Neural cell (in vitro differentiated cells): ENCODE results near the gene SYCE3. TPM values are rescaled to one million over a fixed set of nuclear protein-coding genes. Genes with fewer than 3 reads are reported as not detected.

Source experiments
- H2AFZ ChIP-seq: fragments of 200-600, 300-800 bp; sonication (generic), shearing (Covaris generic); 2 replicates; pipeline ENCODE4 v1.6.0; 2014; ENCODE audit warnings: low read depth, mild to moderate bottlenecking, antibody characterized with exemption, low read length, moderate library complexity
- H3F3A ChIP-seq: fragments of 200-600 bp; shearing (Covaris generic); 2 replicates; pipeline ENCODE4 v1.6.1; 2016; ENCODE audit warnings: mild to moderate bottlenecking, moderate library complexity, mixed read lengths, antibody characterized with exemption, low read length; ENCODE audit not compliant: insufficient read depth, poor library complexity, severe bottlenecking
- H3K27ac ChIP-seq: fragments of 200-600, 300-800 bp; sonication (generic), shearing (Covaris generic); 2 replicates; pipeline ENCODE4 v1.5.1; 2014; ENCODE audit warnings: mild to moderate bottlenecking, low read length, moderate library complexity
- H3K27me3 ChIP-seq: fragments of 300-800, 200-600 bp; sonication (generic), shearing (Covaris generic); 2 replicates; pipeline ENCODE4 v1.6.0; 2014; ENCODE audit warnings: mild to moderate bottlenecking, low read depth, low read length, moderate library complexity; ENCODE audit not compliant: insufficient read depth
- H3K36me3 ChIP-seq: fragments of 300-800, 200-600 bp; sonication (generic), shearing (Covaris generic); 2 replicates; pipeline ENCODE4 v1.5.1; 2014; ENCODE audit warnings: mild to moderate bottlenecking, antibody characterized with exemption, low read length, moderate library complexity; ENCODE audit not compliant: insufficient read depth
- H3K4me2 ChIP-seq: fragments of 300-800, 200-600 bp; sonication (generic), shearing (Covaris generic); 2 replicates; pipeline ENCODE4 v1.6.0; 2014; ENCODE audit warnings: mild to moderate bottlenecking, low read length
- H3K4me3 ChIP-seq: fragments of 300-800, 200-600 bp; sonication (generic), shearing (Covaris generic); 2 replicates; pipeline ENCODE4 v1.5.1; 2014; ENCODE audit warnings: mild to moderate bottlenecking, low read length, moderate library complexity
- H3K79me2 ChIP-seq: fragments of 200-600 bp; shearing (Covaris generic); replicated peaks from 2 replicates; pipeline ENCODE4 v1.6.0; 2014; ENCODE audit warnings: mild to moderate bottlenecking, low read length, moderate library complexity; ENCODE audit not compliant: insufficient read depth
- H3K9ac ChIP-seq: fragments of 300-800, 200-600 bp; sonication (generic), shearing (Covaris generic); 2 replicates; pipeline ENCODE4 v1.6.1; 2016; ENCODE audit warnings: mild to moderate bottlenecking, low read length, mixed read lengths
- H3K9me2 ChIP-seq: fragments of 200-600 bp; shearing (Covaris generic); 2 replicates; pipeline ENCODE4 v1.6.1; 2016; ENCODE audit warnings: mild to moderate bottlenecking, low read length, mixed read lengths; ENCODE audit not compliant: insufficient read depth
- H3K9me3 ChIP-seq: fragments of 200-600, 300-800 bp; sonication (generic), shearing (Covaris generic); 2 replicates; pipeline ENCODE4 v1.6.1; 2016; ENCODE audit warnings: mild to moderate bottlenecking, mixed run types, low read length, moderate library complexity, mixed read lengths
- H4K20me1 ChIP-seq: fragments of 200-600 bp; shearing (Covaris generic); 2 replicates; pipeline ENCODE4 v1.6.1; 2016; ENCODE audit warnings: mild to moderate bottlenecking, mixed run types; ENCODE audit not compliant: insufficient read depth
- EP300 ChIP-seq: fragments of 450-650 bp; conservative IDR thresholded peaks from 2 replicates; pipeline ENCODE4 v1.6.1; 2014; ENCODE audit warnings: antibody characterized with exemption, mild to moderate bottlenecking, moderate library complexity; ENCODE audit not compliant: poor library complexity, severe bottlenecking
- EZH2 ChIP-seq: fragments of 200-600, 300-800 bp; shearing (Covaris generic), sonication (generic); IDR thresholded peaks from 2 replicates; pipeline ENCODE4 v1.6.1; 2014; ENCODE audit warnings: antibody characterized with exemption, low read length, borderline replicate concordance, mild to moderate bottlenecking; ENCODE audit not compliant: insufficient read depth, poor library complexity, severe bottlenecking
- MXI1 ChIP-seq: fragments of 450-650 bp; conservative IDR thresholded peaks from 2 replicates; pipeline ENCODE4 v1.6.1; 2014; ENCODE audit warnings: antibody characterized with exemption, mild to moderate bottlenecking; ENCODE audit not compliant: poor library complexity, severe bottlenecking
- POLR2AphosphoS5 ChIP-seq: IDR thresholded peaks from 2 replicates; pipeline ENCODE4 v1.6.1; 2012
- RAD21 ChIP-seq: fragments of 450-650 bp; conservative IDR thresholded peaks from 2 replicates; pipeline ENCODE4 v1.6.1; 2014; ENCODE audit warnings: antibody characterized with exemption, mild to moderate bottlenecking, moderate library complexity
- SMC3 ChIP-seq: fragments of 450-650 bp; conservative IDR thresholded peaks from 2 replicates; pipeline ENCODE4 v1.6.1; 2014; ENCODE audit warnings: antibody characterized with exemption, mild to moderate bottlenecking, moderate library complexity; ENCODE audit not compliant: poor library complexity
- TAF1 ChIP-seq: IDR thresholded peaks from 2 replicates; pipeline ENCODE4 v1.6.1; 2012; ENCODE audit warnings: low read depth
- polyA plus RNA-seq: library from polyadenylated mRNA; depleted of rRNA; stranded (reverse); fragments of >200 nt; gene quantifications from 2 replicates; pipeline ENCODE4 v1.2.3, GENCODE V29; 2014
- TF ChIP-seq, protein P1 (sequence below): IDR thresholded peaks from 2 replicates; pipeline ENCODE4 v1.6.1; 2012; ENCODE audit warnings: borderline replicate concordance
- TF ChIP-seq, protein P2 (sequence below): fragments of 450-650 bp; IDR thresholded peaks from 2 replicates; pipeline ENCODE4 v1.5.1; 2014; ENCODE audit warnings: antibody characterized with exemption, mild to moderate bottlenecking, moderate library complexity; ENCODE audit not compliant: poor library complexity, severe bottlenecking

SYCE3 gene
- polyA plus RNA-seq, 1 donor from 2014 or later, result not detected

GRCh38 chr22:50611341-50612060, 48.8 kb upstream of the SYCE3 start:
- Histone ChIP-seq H3K4me2 (no peak overlapping the region), H3K9ac (no peak overlapping the region), H3K36me3 (peaks cover 5% of the 10 kb centered on the region), H2AFZ (no peak overlapping the region), H3K27ac (no peak overlapping the region), H3K79me2 (no peaks in the 10 kb centered on the region), H4K20me1 (no peaks in the 10 kb centered on the region), H3K4me3 (no peak overlapping the region), H3F3A (no peaks in the 10 kb centered on the region), H3K9me2 (no peaks in the 10 kb centered on the region), H3K27me3 (no peaks in the 10 kb centered on the region), H3K9me3 (no peaks in the 10 kb centered on the region)
- no peak for TF ChIP-seq EZH2
- TF ChIP-seq TAF1, result no peak
- TF ChIP-seq, protein P1, sequence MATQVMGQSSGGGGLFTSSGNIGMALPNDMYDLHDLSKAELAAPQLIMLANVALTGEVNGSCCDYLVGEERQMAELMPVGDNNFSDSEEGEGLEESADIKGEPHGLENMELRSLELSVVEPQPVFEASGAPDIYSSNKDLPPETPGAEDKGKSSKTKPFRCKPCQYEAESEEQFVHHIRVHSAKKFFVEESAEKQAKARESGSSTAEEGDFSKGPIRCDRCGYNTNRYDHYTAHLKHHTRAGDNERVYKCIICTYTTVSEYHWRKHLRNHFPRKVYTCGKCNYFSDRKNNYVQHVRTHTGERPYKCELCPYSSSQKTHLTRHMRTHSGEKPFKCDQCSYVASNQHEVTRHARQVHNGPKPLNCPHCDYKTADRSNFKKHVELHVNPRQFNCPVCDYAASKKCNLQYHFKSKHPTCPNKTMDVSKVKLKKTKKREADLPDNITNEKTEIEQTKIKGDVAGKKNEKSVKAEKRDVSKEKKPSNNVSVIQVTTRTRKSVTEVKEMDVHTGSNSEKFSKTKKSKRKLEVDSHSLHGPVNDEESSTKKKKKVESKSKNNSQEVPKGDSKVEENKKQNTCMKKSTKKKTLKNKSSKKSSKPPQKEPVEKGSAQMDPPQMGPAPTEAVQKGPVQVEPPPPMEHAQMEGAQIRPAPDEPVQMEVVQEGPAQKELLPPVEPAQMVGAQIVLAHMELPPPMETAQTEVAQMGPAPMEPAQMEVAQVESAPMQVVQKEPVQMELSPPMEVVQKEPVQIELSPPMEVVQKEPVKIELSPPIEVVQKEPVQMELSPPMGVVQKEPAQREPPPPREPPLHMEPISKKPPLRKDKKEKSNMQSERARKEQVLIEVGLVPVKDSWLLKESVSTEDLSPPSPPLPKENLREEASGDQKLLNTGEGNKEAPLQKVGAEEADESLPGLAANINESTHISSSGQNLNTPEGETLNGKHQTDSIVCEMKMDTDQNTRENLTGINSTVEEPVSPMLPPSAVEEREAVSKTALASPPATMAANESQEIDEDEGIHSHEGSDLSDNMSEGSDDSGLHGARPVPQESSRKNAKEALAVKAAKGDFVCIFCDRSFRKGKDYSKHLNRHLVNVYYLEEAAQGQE, result no peak
- TF ChIP-seq SMC3, result no peak
- TF ChIP-seq EP300, result no peak
- TF ChIP-seq, protein P2, sequence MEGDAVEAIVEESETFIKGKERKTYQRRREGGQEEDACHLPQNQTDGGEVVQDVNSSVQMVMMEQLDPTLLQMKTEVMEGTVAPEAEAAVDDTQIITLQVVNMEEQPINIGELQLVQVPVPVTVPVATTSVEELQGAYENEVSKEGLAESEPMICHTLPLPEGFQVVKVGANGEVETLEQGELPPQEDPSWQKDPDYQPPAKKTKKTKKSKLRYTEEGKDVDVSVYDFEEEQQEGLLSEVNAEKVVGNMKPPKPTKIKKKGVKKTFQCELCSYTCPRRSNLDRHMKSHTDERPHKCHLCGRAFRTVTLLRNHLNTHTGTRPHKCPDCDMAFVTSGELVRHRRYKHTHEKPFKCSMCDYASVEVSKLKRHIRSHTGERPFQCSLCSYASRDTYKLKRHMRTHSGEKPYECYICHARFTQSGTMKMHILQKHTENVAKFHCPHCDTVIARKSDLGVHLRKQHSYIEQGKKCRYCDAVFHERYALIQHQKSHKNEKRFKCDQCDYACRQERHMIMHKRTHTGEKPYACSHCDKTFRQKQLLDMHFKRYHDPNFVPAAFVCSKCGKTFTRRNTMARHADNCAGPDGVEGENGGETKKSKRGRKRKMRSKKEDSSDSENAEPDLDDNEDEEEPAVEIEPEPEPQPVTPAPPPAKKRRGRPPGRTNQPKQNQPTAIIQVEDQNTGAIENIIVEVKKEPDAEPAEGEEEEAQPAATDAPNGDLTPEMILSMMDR, result no peak
- no peak for TF ChIP-seq RAD21
- TF ChIP-seq POLR2AphosphoS5, result no peak
- no peak for TF ChIP-seq MXI1

GRCh38 chr22:50610581-50610980, 47.9 kb upstream of the SYCE3 start:
- H3K9me2 ChIP-seq, result no peaks in the 10 kb centered on the region
- H3K9me3 ChIP-seq, result no peaks in the 10 kb centered on the region
- no peak overlapping the region for H2AFZ ChIP-seq
- H3K4me2 ChIP-seq, result no peak overlapping the region
- peaks cover 5% of the 10 kb centered on the region for H3K36me3 ChIP-seq
- H3K27me3 ChIP-seq, result no peaks in the 10 kb centered on the region
- no peak for TF ChIP-seq EZH2
- TF ChIP-seq, protein P1, result no peak
- no peak overlapping the region for H3K27ac ChIP-seq
- no peaks in the 10 kb centered on the region for H4K20me1 ChIP-seq
- H3K79me2 ChIP-seq, result no peaks in the 10 kb centered on the region
- no peak overlapping the region for H3K9ac ChIP-seq
- H3K4me3 ChIP-seq, result no peak overlapping the region
- H3F3A ChIP-seq, result no peaks in the 10 kb centered on the region
